Neuronal stem cell (in vitro differentiated cells): ENCODE results near the gene TP63.

Experiments used
- DNase-seq: peaks from one replicate; pipeline ENCODE4 v3.0.0-alpha.2; 2013; ENCODE audit warnings: low spot score
- H2AFZ ChIP-seq: one replicate; pipeline ENCODE4 v1.6.1; 2013; ENCODE audit warnings: mild to moderate bottlenecking, low read length, inconsistent platforms
- H2AK5ac ChIP-seq: 2 replicates; pipeline ENCODE4 v1.6.1; 2013; ENCODE audit warnings: low read depth, mild to moderate bottlenecking, inconsistent platforms, low read length, moderate library complexity, mixed read lengths
- H2BK120ac ChIP-seq: 2 replicates; pipeline ENCODE4 v1.6.1; 2013; ENCODE audit warnings: low read depth, mild to moderate bottlenecking, inconsistent platforms, low read length, moderate library complexity, mixed read lengths
- H2BK12ac ChIP-seq: one replicate; pipeline ENCODE4 v1.6.1; 2013; ENCODE audit warnings: low read length, inconsistent platforms
- H2BK15ac ChIP-seq: 2 replicates; pipeline ENCODE4 v1.6.1; 2013; ENCODE audit warnings: mild to moderate bottlenecking, low read length, inconsistent platforms, mixed read lengths
- H2BK5ac ChIP-seq: one replicate; pipeline ENCODE4 v1.6.1; 2013; ENCODE audit warnings: inconsistent platforms, mild to moderate bottlenecking, low read length, moderate library complexity
- H3K14ac ChIP-seq: one replicate; pipeline ENCODE4 v1.6.1; 2013; ENCODE audit warnings: low read length, inconsistent platforms
- H3K18ac ChIP-seq: 2 replicates; pipeline ENCODE4 v1.6.1; 2013; ENCODE audit warnings: low read length, inconsistent platforms
- H3K23ac ChIP-seq: 2 replicates; pipeline ENCODE4 v1.6.1; 2013; ENCODE audit warnings: low read depth, mild to moderate bottlenecking, mixed read lengths, low read length, inconsistent platforms; ENCODE audit not compliant: poor library complexity
- H3K27ac ChIP-seq: replicated peaks from 3 replicates; pipeline ENCODE4 v1.5.1; 2013; ENCODE audit warnings: low read length, inconsistent platforms
- H3K27me3 ChIP-seq, 3 experiments: 2 replicates each; pipeline ENCODE4 v1.6.1; 2013; ENCODE audit warnings: low read length in 3 of 3, mild to moderate bottlenecking in 2 of 3, inconsistent platforms in 1 of 3, low read depth in 1 of 3, mixed read lengths in 1 of 3, moderate library complexity in 1 of 3; ENCODE audit not compliant: control insufficient read depth in 3 of 3, insufficient read depth in 3 of 3
- H3K36me3 ChIP-seq, 2 donors: replicated peaks in 1 of 2; 2 replicates each; pipeline ENCODE4 v1.6.1; 2013; ENCODE audit warnings: low read length in 2 of 2; ENCODE audit not compliant: control insufficient read depth in 2 of 2, insufficient read depth in 2 of 2
- H3K4ac ChIP-seq: 2 replicates; pipeline ENCODE4 v1.6.1; 2013; ENCODE audit warnings: inconsistent platforms, mild to moderate bottlenecking, low read length, moderate library complexity
- H3K4me1 ChIP-seq, 2 donors: 1 replicate in 1 of 2; 2 replicates in 1 of 2; pipeline ENCODE4 v1.6.1; 2013; ENCODE audit warnings: low read length in 2 of 2, low read depth in 1 of 2; ENCODE audit not compliant: control insufficient read depth in 2 of 2, insufficient read depth in 1 of 2
- H3K4me2 ChIP-seq: one replicate; pipeline ENCODE4 v1.6.1; 2013; ENCODE audit warnings: mild to moderate bottlenecking, low read length, inconsistent platforms; ENCODE audit not compliant: insufficient read depth, poor library complexity, severe bottlenecking
- H3K4me3 ChIP-seq, 2 donors: 2 replicates each; pipeline ENCODE4 v1.5.1; 2013; ENCODE audit warnings: low read length in 2 of 2, mild to moderate bottlenecking in 2 of 2, inconsistent platforms in 1 of 2, moderate library complexity in 1 of 2
- H3K79me1 ChIP-seq: one replicate; pipeline ENCODE4 v1.6.1; 2013; ENCODE audit warnings: low read depth, mild to moderate bottlenecking, inconsistent platforms, low read length, moderate library complexity
- H3K9ac ChIP-seq: one replicate; pipeline ENCODE4 v1.6.1; 2013; ENCODE audit warnings: mild to moderate bottlenecking, low read depth, low read length, inconsistent platforms; ENCODE audit not compliant: poor library complexity
- H3K9me3 ChIP-seq, 2 donors: replicated peaks in 1 of 2; 2 replicates each; pipeline versions ENCODE3 to v1.6.1; 2013; ENCODE audit warnings: low read length in 2 of 2, mild to moderate bottlenecking in 2 of 2, inconsistent platforms in 1 of 2, low read depth in 1 of 2, mixed read lengths in 1 of 2, moderate library complexity in 1 of 2; ENCODE audit not compliant: control insufficient read depth in 2 of 2, insufficient read depth in 1 of 2
- H4K8ac ChIP-seq: one replicate; pipeline ENCODE4 v1.6.1; 2013; ENCODE audit warnings: low read depth, mild to moderate bottlenecking, inconsistent platforms, low read length, moderate library complexity
- H4K91ac ChIP-seq: one replicate; pipeline ENCODE4 v1.6.1; 2013; ENCODE audit warnings: low read length, low read depth, mild to moderate bottlenecking, inconsistent platforms; ENCODE audit not compliant: poor library complexity
- WGBS, 2 donors: extraction: QIAGEN DNeasy Blood & Tissue Kit; methylation state at CpG; one replicate each; pipeline ENCODE4 v1.1.7; 2013; ENCODE audit warnings: missing lambda C conversion rate in 2 of 2, mixed read lengths in 1 of 2; ENCODE audit not compliant: insufficient read length in 2 of 2, insufficient replicate concordance in 1 of 2; ENCODE audit errors: extremely low coverage in 2 of 2; 5-methylcytosine and 5-hydroxymethylcytosine counted together

Gene TP63

GRCh38 chr3:189824629-189825312 is 193.6 kb downstream of the TP63 start:
- H2BK5ac ChIP-seq: no peak overlapping the region
- DNase-seq: no peak
- WGBS, 2 donors: no CpG with 5 or more reads among the region's 5 CpGs

GRCh38 chr3:189826566-189826965 is 195.4 kb downstream of the TP63 start:
- no peak overlapping the region for H2BK15ac ChIP-seq
- no peak overlapping the region for H3K9ac ChIP-seq
- H2AFZ ChIP-seq: no peak overlapping the region
- no peak overlapping the region for H3K14ac ChIP-seq
- no peak overlapping the region for H3K4ac ChIP-seq
- H3K18ac ChIP-seq: no peak overlapping the region
- H3K4me2 ChIP-seq: no peak overlapping the region
- H3K4me3 ChIP-seq: no peak overlapping the region
- peaks cover 0 to 30% (median 0%) of the 10 kb centered on the region in 3 experiments for H3K27me3 ChIP-seq
- H3K4me1 ChIP-seq: no peaks in the 10 kb centered on the region
- no peaks in the 10 kb centered on the region for H3K79me1 ChIP-seq
- no peaks in the 10 kb centered on the region for H3K9me3 ChIP-seq
- DNase-seq: no peak
- no peaks in the 10 kb centered on the region for H3K36me3 ChIP-seq
- no peak overlapping the region for H2BK5ac ChIP-seq
- H4K91ac ChIP-seq: no peak overlapping the region
- H4K8ac ChIP-seq: no peak overlapping the region
- no peak overlapping the region for H3K27ac ChIP-seq
- H3K23ac ChIP-seq: no peak overlapping the region
- WGBS, 2 donors: no CpG with 5 or more reads among the region's 3 CpGs
- H2BK12ac ChIP-seq: no peak overlapping the region
- H2BK120ac ChIP-seq: no peak overlapping the region
- no peak overlapping the region for H2AK5ac ChIP-seq

More at GRCh38 chr3:189824629-189825312, 193.6 kb downstream of the TP63 start:
- Histone ChIP-seq H3K27ac (no peak overlapping the region), H3K79me1 (no peaks in the 10 kb centered on the region), H2BK15ac (no peak overlapping the region), H4K8ac (no peak overlapping the region), H3K4ac (no peak overlapping the region), H2BK120ac (no peak overlapping the region), H2BK12ac (no peak overlapping the region), H3K23ac (no peak overlapping the region), H2AK5ac (no peak overlapping the region), H3K36me3 (no peaks in the 10 kb centered on the region), H3K14ac (no peak overlapping the region), H3K18ac (no peak overlapping the region), H3K4me2 (no peak overlapping the region), H3K9ac (no peak overlapping the region), H3K9me3 (no peaks in the 10 kb centered on the region), H3K27me3 (peaks cover 0 to 35% (median 2%) of the 10 kb centered on the region in 3 experiments), H3K4me3 (no peak overlapping the region), H3K4me1 (peaks cover 0 to 2% of the 10 kb centered on the region in 2 donors), H4K91ac (no peak overlapping the region), H2AFZ (no peak overlapping the region)

DNA sequence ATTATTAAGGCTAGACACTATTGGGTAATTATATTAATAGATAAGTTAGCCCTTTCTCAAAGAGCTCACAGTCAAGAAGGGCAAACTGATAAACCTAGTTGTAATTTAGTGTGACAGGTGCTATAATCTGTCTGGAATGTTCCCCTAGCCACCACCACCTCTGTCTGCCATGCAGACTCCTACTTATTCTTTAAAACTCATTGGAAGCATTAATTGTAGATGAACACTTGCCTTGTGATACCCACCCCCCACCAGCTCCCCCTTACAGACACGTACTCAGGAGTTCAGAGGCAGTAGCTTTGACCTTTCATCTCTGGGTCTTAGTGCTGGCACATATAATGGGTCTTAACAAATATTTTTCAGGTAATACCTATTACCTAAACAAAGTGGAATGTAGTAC is 195.9 kb downstream of the TP63 start:
- Histone ChIP-seq H3K4me1 (no peaks in the 10 kb centered on the region), H4K8ac (no peak overlapping the region), H3K27me3 (peaks cover 0 to 28% (median 0%) of the 10 kb centered on the region in 3 experiments), H3K4me2 (no peak overlapping the region), H2BK12ac (no peak overlapping the region), H2BK15ac (no peak overlapping the region), H3K9me3 (no peaks in the 10 kb centered on the region), H2BK5ac (no peak overlapping the region), H3K4ac (no peak overlapping the region), H2AFZ (no peak overlapping the region), H3K79me1 (no peaks in the 10 kb centered on the region), H4K91ac (no peak overlapping the region), H3K9ac (no peak overlapping the region), H3K23ac (no peak overlapping the region), H3K4me3 (no peak overlapping the region), H2AK5ac (no peak overlapping the region), H3K27ac (no peak overlapping the region), H2BK120ac (no peak overlapping the region), H3K36me3 (no peaks in the 10 kb centered on the region), H3K14ac (no peak overlapping the region), H3K18ac (no peak overlapping the region)
- no CpG with 5 or more reads among the region's 1 CpG for WGBS, 2 donors
- DNase-seq: no peak

GRCh38 chr3:189830401-189830800 is 199.2 kb downstream of the TP63 start:
- no peak overlapping the region for H3K4me3 ChIP-seq
- no peaks in the 10 kb centered on the region for H3K4me1 ChIP-seq
- no CpG with 5 or more reads among the region's 2 CpGs for WGBS, 2 donors
- no peak overlapping the region for H2BK12ac ChIP-seq
- no peak overlapping the region for H3K4me2 ChIP-seq
- no peak overlapping the region for H3K4ac ChIP-seq
- no peaks in the 10 kb centered on the region for H3K9me3 ChIP-seq
- H3K23ac ChIP-seq: no peak overlapping the region
- no peak overlapping the region for H3K9ac ChIP-seq
- peaks cover 0 to 23% (median 0%) of the 10 kb centered on the region in 3 experiments for H3K27me3 ChIP-seq
- no peak for DNase-seq
- no peaks in the 10 kb centered on the region for H3K79me1 ChIP-seq
- H3K18ac ChIP-seq: no peak overlapping the region
- no peak overlapping the region for H2BK5ac ChIP-seq
- no peak overlapping the region for H3K14ac ChIP-seq
- no peak overlapping the region for H2BK15ac ChIP-seq
- no peak overlapping the region for H4K91ac ChIP-seq
- no peak overlapping the region for H3K27ac ChIP-seq
- no peak overlapping the region for H2AK5ac ChIP-seq
- H3K36me3 ChIP-seq: no peaks in the 10 kb centered on the region
- no peak overlapping the region for H4K8ac ChIP-seq
- no peak overlapping the region for H2BK120ac ChIP-seq
- no peak overlapping the region for H2AFZ ChIP-seq
